HG03432 (cell line): ENCODE measurements around the gene BRD7.
"Not testable (repeated sequence)": the region's sequence is repeated elsewhere in the genome, so short reads cannot be mapped to it uniquely, and the experiment has no call there.

ENCODE experiments used
- ATAC-seq: cut with Tn5 transposase; IDR thresholded peaks from one replicate; pipeline ENCODE4 v1.9.1; 2021; ENCODE audit warnings: mild to moderate bottlenecking, moderate library complexity; ENCODE audit not compliant: unreplicated experiment

The BRD7 gene

DNA sequence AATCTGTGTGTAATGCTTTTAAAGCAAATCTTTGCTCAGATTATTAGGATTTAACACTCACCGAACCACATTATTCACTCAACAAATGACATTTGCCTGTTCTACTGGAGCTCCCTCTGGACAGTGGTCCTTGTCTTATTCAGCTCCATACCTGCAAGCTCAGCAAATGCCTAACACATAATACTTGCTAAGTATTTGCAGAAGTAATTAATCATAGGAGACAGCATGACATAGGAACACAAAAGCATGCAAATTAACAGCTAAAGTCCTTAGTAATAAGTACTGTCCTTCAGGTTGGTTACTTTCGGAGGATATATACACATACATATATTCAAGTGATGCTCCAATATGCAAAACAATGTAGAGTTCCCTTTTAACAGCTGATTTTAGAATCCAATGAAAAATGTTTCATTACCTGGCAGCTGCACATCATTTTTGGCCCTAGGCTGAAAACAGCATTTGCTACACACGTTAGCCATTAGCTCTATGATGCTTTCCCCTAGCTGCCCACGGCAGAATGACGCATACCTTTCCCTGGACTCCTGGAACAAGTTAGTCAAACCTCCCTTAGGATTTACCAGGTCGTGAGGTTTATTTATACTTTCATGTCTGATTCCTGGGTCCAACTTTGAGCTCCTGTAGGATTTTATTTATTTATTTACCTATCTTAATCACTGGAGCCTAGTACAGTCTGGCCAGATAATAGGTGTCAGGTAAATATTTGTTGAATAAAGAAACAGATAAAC lies 8.6 kb downstream of the BRD7 start:
- no peak for ATAC-seq

DNA sequence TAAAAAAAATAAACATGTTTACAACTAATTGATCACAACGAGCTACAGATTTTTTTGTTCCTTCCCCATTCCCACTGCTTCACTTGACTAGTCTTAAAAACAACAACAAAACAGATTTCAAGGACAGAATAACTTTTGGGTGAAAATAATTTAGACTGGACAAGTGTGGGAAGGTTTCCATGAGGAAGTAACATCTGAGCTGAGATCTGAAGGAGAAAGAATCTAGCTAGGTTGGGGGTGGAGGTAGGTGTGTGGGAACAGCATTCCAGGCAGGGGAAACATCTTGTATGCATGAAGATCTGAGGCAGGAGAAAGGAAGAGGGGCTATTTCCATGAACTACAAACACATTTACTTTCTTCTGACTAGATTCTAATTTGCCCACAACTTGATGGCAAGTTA lies 9.2 kb downstream of the BRD7 start:
- ATAC-seq = no peak

DNA sequence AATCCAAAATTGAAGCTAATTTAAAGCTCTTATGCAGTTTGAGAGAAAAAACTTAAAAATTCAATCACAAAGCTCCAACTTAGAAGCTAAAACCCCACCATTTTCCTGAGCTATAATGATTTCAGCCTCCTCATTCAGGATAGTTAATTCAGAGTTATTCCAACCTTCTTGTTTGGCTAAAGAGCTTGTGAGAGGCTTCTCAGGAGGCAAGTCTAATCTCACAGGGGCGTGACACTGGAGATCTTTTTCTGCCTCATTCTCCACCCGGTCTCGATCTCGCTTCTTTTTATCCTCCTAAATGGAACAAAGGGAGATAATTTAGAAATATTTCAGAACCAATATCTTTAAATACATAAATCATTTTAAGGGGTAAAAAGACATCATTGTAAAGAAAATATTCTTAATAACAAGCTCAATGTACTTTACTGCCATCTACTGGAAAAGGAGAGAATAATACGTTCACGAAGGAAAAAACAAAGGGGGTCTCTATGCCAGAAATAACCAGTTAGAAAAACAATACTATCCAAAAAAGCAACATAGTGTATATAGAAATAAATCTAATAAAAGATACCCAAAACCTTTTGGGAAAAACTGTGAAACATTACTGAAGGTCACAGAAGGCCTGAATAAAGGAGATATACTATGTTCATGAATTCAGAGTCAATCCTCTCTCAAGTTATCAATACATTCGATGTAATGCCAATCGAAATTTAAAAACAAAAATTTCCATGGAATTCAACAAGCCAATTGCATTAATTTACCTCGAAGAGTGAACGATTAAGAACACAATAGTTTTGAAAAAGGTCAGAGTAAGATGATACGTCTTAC lies 13.9 kb downstream of the BRD7 start:
- ATAC-seq = no peak

DNA sequence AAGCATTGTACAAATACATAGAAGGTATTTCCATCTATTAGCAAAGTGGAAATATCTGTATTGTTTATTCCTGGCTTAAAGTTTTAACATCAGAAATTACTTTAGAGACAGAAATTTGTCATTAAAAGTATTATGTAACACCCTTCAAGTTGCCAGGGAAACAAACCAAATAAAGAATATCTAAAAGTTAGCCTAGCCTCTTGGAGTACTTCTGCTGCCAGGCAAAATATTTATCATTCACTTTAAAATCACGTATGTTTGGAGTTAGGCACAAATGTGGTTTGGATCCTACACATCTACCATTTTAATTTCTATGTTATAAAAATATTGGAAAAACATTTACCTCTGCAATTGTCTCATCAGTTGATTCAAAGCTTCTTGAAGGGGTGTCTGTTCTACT lies 14.7 kb downstream of the BRD7 start:
- ATAC-seq = no peak

DNA sequence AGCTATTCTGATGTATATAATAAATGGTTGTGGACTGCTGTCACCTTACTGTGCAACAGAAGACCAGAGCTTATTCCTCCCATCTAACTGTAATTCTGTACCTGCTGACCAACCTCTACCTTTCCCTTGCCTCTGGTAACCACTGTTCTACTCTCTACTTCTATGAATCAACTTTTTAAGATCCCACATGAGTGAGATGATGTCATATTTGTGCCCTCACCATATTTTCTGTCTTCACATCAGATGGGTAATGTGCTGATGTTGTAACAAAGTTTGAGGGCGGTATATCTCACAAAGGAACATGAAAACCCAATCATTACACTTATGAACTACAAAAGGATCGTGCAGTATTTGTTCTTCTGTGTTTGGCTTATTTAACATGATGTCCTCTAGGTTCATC lies 16.8 kb downstream of the BRD7 start:
- no peak for ATAC-seq

DNA sequence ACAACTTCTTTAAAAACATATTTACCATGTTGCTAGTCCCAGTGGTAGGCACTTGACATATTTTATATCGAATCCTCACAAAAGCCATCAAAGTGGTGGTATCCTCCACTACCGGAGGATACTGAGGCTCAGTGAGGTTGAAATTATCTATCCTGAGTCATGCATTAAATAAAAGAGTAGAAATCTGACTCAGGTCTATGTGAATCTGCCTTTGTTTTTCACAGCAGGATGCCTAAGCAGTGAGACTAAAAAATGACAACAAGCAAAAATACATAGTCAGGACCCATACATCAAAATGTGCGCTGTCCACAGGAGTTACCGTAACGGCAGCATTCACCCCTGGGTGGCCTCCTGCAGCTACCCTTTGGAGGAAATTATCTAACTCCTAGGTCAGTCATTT lies 17.7 kb downstream of the BRD7 start:
- ATAC-seq = no peak

DNA sequence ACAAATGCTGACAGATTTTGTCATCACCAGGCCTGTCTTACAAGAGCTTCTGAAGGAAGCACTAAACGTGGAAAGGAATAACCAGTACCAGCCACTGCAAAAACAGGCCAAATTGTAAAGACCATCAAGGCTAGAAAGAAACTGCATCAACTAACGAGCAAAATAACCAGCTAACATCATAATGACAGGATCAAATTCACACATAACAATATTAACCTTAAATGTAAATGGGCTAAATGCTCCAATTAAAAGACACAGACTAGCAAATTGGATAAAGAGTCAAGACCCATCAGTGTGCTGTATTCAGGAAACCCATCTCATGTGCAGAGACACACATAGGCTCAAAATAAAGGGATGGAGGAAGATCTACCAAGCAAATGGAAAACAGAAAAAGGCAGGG lies 23.6 kb downstream of the BRD7 start:
- ATAC-seq = not testable (repeated sequence)

DNA sequence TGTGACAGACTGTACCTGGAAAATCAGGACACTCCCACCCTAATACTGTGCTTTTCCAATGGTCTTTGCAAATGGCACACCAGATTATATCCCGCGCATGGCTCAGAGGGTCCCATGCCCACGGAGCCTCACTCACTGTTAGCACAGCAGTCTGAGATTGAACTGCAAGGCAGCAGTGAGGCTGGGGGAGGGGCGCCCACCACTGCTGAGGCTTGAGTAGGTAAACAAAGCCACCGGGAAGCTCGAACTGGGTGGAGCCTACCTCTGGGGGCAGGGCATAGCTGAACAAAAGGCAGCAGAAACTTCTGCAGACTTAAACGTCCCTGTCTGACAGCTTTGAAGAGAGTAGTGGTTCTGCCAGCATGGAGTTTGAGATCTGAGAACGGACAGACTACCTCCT lies 25.2 kb downstream of the BRD7 start:
- not testable (repeated sequence) for ATAC-seq

DNA sequence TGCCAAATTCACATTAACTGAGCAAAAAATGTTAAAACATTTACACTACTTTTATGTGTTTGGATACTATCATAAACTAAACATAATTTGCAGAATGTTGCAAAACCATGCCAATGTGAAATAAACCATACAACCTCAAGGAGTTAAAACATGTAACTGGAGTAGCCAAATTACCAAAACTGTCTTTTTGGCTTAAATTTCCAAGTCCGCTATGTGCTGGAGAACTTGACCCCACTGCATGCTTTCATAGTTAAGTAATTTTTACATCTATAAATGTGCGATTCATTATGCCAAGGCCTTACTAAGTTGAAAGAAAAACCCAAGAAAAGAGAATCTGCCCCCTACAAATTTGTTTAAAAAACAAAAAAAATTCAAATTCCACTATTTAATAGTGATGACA lies 28.2 kb downstream of the BRD7 start:
- no peak for ATAC-seq

DNA sequence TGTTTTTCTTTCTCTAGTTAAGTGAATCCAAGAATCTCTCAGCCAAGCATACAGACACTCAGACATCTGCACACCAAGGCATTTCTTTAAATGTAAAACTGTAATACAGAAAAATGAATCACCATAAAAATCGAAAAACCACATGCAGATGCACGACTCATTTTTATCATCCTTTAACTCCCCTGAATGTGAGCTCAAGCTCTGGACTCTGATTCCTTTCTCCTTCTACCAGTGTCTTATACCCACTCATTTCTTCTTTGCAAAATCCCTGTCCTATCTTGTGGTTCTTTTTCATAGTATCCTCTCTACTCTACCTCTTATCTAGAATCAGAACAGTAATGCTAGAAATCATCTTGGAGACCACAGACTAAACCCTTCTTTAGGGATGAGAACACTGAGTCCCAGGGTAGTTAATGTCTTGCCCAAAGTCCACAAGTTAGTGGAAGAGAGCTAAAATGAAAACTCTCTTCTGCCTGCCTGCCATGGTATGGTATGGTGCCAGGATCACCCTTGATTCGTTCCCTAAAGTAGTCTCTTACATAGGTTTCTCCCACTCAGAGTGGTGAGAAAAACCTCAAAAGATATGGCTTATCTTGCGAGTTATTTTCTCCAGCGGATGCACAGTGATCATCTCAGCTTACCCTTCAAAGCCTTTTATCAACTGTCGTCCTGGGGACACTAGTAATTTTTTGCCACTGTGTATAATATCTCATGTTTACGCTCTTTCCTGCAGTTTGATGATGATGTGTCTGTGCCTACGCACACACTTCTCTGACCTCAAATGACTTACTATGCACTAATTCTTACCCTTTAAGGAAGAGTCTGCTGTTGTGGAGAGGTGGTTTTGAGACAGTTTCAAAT lies 30.2 kb downstream of the BRD7 start:
- no peak for ATAC-seq

DNA sequence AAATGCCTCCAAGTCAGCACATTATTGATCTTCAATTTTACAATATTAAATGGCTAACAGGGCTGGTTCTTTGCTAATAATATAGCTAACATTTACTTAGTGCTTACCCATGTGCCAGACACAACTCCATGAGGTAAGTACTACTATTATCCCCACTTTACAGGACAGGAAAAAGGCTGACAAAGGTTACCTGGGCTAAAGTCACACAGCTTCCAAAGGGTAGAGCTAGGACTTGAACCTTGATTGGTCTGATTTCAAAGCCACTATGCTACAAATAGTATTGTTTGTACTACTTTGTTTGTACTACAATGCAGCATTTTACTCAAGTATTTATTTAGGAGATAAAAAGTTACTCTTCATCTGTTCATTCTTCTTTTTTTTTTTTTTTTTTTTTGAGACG lies 31.9 kb downstream of the BRD7 start:
- ATAC-seq = no peak

DNA sequence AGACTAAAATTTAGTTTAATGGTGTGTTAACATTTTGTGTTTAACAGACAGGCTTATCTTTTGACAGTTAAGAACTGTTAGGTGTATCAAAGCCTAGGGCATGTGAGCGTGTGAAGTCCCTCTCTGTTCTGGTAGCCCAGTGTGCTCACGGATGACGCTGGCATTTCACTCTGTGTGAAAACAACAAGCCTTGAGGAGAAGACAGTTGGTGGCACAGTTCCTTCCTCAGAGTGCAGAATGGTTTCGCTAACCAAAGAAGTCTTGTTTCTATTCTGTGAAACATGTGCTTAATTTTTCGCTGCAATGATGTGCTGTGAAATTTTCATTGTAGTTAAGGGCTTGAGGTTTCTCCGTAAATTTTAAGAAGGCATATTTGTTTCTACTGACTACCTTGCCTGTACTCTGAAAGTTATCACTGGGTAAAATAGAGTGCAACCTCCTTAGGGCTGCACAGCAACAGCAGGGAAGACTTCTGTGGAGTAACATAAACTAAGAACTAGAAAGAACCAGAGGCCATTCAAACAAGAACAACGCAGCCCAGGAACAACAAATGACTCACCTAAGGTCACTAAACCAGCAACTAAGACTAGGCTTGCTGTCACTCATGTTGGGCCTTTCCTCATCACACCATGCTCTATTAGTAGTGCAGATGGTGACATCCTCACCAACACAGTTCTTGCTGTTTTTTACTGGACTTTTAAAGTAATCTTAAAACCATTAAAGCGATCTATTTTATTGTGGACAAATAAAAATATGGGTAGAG lies 33.4 kb downstream of the BRD7 start:
- ATAC-seq = no peak

DNA sequence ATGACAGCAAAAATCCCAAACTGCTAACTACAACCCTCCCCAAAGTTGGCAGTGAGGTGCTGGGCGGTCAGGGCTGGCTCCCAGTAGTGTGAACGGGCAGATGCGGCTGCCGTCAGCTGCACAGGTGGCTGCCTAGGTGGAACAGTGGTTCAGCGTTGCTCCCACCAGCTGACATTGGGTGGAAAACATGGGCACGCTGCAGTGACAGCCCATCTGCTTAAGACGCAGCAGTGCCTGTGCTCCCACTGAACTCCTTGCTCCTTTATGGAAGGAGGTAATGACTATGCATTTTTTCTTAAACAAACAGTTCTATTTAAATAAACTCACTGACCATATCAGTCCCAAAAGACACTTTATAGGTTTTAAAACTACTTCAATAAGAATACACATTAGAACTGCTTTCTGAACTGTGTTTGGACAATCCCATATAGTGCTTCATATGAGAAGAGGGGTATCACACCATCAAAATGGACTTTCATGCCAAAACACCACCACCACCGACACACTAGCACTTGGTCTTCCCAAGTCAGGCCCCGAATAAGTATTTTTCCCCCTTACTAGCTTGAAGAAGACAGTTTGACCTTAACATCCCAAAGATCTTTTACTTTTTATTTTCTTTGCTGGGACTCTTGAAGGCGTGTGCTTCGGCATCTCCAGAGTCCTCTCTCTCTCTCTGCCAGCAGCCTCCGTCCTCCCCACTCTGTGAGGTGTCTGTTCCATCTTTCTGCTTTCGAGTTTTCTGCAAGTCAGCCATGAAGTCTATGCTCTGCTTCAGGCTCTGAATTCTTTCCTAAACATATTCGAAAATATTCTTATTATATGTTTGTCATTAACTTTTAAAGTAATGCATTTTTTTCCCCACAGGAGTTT lies 34.4 kb downstream of the BRD7 start:
- ATAC-seq = no peak

DNA sequence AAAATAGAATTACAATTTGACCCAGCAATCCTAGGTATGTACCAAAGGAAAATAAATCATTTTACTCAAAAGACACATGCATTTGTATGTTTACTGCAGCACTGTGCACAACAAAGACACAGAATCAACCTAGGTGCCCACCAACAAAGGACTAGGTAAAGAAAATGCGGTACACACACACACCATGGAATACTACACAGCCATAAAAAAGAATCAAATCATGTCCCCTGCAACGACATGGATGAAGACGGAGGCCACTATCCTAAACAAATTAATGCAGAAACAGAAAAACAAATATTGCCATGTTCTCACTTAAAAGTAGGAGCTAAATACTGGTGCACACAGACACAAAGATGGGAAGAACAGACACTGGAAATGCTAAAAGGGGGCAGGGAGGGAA lies 36.2 kb downstream of the BRD7 start:
- no peak for ATAC-seq

DNA sequence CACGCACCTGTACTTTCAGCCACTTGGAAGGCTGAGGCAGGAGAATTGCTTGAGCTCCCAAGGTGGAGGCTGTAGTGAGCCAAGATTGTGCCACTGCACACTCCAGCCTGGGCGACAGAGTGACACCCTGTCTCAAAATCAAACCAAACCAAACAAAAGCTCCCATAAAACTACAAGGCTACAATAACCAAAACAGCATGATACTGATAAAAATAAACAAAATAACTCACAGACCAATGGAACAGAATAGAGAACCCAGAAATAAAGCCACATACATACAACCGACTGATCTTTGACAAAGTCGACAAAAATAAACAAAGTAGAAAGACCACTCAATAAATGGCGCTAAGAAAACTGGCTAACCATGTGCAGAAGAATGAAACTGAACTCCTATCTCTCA lies 37.2 kb downstream of the BRD7 start:
- ATAC-seq = no peak

DNA sequence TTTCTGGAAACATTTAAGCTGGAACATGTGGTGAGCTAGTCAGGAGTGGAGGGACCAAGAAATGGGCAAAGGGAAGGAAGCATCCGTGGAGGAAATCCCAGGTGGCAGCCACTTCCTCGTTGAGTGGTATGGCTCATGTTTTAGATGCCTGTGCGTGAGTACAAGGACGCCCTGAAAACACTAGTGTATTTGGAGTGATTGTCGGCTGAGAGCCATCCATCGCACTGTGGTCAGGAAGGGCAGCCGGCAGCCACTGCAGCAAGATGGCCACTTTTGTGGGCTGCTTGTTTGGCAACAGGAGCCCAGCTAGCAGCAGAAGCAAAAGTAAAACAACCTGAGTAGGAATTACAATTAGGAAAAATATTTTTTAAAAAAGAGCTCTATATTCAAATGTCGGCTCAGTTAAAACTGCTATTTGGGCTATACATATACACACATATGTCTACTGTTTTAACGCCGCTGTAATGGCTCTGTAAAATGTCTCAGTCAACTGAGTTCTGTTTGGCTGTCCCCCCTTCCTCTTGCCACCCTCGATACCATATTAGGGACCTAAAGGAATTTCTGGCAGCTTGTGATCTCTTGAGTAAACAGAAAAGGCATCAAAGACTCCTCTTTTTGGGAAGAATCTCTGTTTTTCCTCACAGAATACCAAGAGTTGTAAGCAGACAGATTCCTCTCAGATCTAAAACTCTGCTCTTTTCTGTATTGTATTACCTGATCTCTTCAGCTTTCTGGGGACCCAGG lies 39.2 kb downstream of the BRD7 start:
- ATAC-seq = no peak

DNA sequence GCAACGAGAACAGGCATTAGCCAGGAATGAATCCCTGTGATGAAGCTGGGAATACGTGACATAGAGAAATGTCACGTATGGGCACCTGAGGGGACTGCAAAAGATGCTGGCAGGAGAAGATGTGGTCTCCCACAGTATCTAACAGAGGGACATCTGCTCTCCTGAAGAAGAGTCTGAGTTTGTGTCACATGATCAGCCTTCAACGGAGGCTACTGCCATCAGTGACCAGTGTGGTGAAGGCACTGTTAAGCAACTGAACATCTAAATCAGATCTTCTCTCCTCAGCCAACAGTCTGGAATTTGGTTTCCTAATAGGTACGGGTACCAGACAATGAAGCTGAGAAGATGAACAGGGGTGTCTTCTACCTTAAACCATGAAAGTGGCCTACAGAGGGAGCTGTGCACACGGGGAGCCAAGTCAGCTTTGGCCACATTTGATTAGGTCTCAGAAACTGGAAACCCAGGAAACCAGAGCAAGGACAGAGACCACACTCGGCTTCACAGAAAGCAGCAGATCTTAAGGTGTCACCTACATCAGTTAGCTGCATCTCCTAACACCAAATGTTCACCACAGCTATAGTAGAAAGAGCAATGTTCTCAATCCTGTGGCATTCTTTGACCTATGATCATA lies 41.8 kb downstream of the BRD7 start:
- ATAC-seq = peak; percentile 85

DNA sequence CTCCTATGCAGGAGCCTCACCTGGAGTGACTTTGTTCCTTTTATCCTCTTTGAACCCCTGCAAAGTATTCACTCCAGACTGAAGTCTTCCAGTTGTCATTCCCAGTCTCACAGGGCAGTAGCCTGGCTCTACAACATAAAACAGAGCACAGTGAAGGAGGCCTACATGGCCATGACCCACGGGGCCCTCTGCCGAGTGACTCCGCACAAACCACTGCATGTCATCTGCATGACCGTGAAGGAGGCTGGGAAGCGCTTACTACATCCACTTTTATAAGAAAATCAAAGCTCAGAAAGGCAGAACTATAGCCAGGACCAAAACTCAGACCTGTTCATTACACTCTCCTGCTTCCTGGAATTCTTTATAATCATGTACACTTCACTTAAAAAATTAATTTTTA lies 42.5 kb downstream of the BRD7 start:
- ATAC-seq = no peak

DNA sequence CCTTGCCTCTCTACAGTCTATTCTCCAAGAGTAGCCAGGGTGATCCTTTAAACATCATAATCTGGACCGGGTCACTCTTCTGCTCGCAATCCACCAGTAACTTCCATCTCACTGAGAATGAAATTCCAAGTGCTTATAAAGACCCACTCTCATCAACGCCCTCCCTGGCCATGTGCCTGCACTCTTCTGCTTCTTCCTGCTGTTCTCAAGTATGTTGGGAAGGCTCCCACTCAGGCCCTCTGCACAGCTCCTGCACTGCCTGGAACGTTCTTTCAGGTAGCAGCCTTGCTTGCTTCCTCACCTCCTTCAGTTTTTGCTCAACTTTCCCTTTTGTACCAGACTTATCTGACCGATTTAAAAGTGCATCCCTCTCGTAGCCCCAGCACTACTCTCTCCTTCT lies 44.4 kb downstream of the BRD7 start:
- no peak for ATAC-seq
